SK-N-MC (cell line): Measurements from ENCODE around the gene RCAN1.

ENCODE experiments used
- EZH2 ChIP-seq: fragments of 200-600 bp; sonication (generic); IDR thresholded peaks from one replicate; pipeline ENCODE4 v1.6.1; 2017; ENCODE audit warnings: antibody characterized with exemption
- POLR2AphosphoS5 ChIP-seq: IDR thresholded peaks from 2 replicates; pipeline ENCODE4 v1.6.1; 2012; ENCODE audit warnings: mild to moderate bottlenecking, low read depth, low read length, borderline replicate concordance

DNA sequence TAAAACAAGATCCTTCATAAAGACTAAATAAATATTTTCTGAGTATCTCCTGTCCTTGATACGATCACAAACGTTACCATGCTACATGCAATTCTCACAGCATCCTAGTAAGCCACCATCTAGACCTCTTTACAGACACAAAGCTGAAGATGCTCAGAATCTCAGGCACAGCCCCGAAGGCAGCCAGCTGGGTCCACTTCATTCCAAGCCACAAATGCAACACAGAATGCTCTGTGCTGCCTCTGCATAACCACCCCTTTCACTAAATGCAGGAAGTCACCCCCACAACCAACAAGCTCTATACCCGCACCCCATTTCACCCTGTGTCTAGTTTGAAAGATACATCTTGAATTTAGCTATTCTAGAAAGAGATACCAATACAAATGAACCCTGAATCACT is 12.9 kb downstream of the RCAN1 start:
- TF ChIP-seq EZH2 (no peak), POLR2AphosphoS5 (no peak)
